ENCODE results near the gene C1orf226. TPM values are rescaled to one million over a fixed set of nuclear protein-coding genes. Genes with fewer than 3 reads are reported as not detected.

C1orf226 gene
- total RNA-seq, 3 donors from 2014 or later = 4.2 to 21.1 (median 13.8) TPM

DNA sequence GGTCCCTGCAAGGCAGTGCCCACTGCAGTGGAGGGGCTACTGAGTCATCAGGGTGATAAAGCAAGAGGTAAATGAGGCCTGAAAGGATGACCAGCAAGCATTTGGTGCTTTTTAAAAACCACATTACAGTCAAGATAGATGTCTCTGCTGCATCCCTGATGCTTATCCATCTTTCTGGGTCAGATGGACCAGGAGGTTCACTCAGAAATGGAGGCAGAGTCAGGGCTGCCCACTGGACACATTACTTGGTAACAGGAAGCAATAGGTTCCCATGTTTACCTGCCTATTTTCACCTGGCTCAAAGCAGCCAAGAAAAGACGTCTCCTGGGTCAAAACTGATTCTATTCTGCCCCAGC is 8.5 kb upstream of the C1orf226 start:
- Histone ChIP-seq H3K9me3 (no peaks in the 10 kb centered on the region), H3K27me3 (no peaks in the 10 kb centered on the region), H3K4me1 (no peaks in the 10 kb centered on the region), H3K36me3 (no peaks in the 10 kb centered on the region), H3K4me3 (no peak overlapping the region), H3K27ac (no peak overlapping the region)
- intact Hi-C loops (cut with DNase I; ENCODE audit: low total_unique reads) = no loop called here
- no peak for DNase-seq (ENCODE audit: low spot score in 2 of 2)
- no peak for TF ChIP-seq POLR2AphosphoS5 (IDR thresholded peaks at IDR 0.05)
- TF ChIP-seq POLR2A (IDR thresholded peaks at IDR 0.05) = no peak
- TF ChIP-seq, protein P1, sequence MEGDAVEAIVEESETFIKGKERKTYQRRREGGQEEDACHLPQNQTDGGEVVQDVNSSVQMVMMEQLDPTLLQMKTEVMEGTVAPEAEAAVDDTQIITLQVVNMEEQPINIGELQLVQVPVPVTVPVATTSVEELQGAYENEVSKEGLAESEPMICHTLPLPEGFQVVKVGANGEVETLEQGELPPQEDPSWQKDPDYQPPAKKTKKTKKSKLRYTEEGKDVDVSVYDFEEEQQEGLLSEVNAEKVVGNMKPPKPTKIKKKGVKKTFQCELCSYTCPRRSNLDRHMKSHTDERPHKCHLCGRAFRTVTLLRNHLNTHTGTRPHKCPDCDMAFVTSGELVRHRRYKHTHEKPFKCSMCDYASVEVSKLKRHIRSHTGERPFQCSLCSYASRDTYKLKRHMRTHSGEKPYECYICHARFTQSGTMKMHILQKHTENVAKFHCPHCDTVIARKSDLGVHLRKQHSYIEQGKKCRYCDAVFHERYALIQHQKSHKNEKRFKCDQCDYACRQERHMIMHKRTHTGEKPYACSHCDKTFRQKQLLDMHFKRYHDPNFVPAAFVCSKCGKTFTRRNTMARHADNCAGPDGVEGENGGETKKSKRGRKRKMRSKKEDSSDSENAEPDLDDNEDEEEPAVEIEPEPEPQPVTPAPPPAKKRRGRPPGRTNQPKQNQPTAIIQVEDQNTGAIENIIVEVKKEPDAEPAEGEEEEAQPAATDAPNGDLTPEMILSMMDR (IDR thresholded peaks at IDR 0.05) = no peak

GRCh38 chr1:162373541-162374260 is 7.8 kb upstream of the C1orf226 start:
- H3K27ac ChIP-seq = no peak overlapping the region
- H3K9me3 ChIP-seq = no peaks in the 10 kb centered on the region
- no peak for TF ChIP-seq POLR2A (IDR thresholded peaks at IDR 0.05)
- TF ChIP-seq, protein P1 (IDR thresholded peaks at IDR 0.05) = no peak
- TF ChIP-seq POLR2AphosphoS5 (IDR thresholded peaks at IDR 0.05) = no peak
- H3K27me3 ChIP-seq = no peaks in the 10 kb centered on the region
- H3K36me3 ChIP-seq = no peaks in the 10 kb centered on the region
- intact Hi-C loops (cut with DNase I; ENCODE audit: low total_unique reads) = no loop called here
- no peak overlapping the region for H3K4me3 ChIP-seq
- H3K4me1 ChIP-seq = no peaks in the 10 kb centered on the region
- peak in 1 of 2 donors; percentile 27 for DNase-seq (ENCODE audit: low spot score in 2 of 2)

DNA sequence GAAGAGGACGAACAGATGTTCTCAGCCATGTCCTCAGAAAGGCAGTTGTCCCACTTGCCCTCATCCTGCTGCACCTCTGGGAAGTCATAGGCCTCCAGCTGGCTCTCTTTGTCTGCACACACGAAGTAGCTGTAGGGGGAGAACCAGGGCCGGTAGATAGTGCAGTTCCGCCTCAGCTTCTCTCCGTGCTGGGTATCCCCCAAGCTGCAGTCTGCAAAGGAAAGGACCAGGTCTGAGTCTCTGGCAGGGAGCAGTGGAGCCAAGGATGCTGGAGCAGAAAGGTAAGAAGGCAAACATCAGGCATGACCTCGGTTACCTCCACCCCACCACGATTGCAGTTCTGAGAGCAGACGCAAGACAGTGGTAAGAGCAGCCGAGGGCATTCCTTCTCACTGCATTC is 7.1 kb upstream of the C1orf226 start:
- no peak overlapping the region for H3K27ac ChIP-seq

GRCh38 chr1:162375463-162375862 is 6.1 kb upstream of the C1orf226 start:
- intact Hi-C loops (cut with DNase I; ENCODE audit: low total_unique reads) = no loop called here
- Histone ChIP-seq H3K9me3 (no peaks in the 10 kb centered on the region), H3K27ac (no peak overlapping the region), H3K27me3 (no peaks in the 10 kb centered on the region), H3K4me1 (no peaks in the 10 kb centered on the region), H3K36me3 (no peaks in the 10 kb centered on the region), H3K4me3 (no peak overlapping the region)
- TF ChIP-seq, protein P1 (IDR thresholded peaks at IDR 0.05) = no peak
- no peak for TF ChIP-seq POLR2A (IDR thresholded peaks at IDR 0.05)
- no peak for TF ChIP-seq POLR2AphosphoS5 (IDR thresholded peaks at IDR 0.05)
- no peak for DNase-seq (ENCODE audit: low spot score in 2 of 2)

More for the DNA sequence above, 7.1 kb upstream of the C1orf226 start:
- intact Hi-C loops (cut with DNase I; ENCODE audit: low total_unique reads) = no loop called here
- H3K27me3 ChIP-seq = no peaks in the 10 kb centered on the region
- TF ChIP-seq, protein P1 (IDR thresholded peaks at IDR 0.05) = no peak
- no peak for TF ChIP-seq POLR2A (IDR thresholded peaks at IDR 0.05)
- no peak for TF ChIP-seq POLR2AphosphoS5 (IDR thresholded peaks at IDR 0.05)
- H3K4me3 ChIP-seq = no peak overlapping the region
- no peak for DNase-seq (ENCODE audit: low spot score in 2 of 2)
- no peaks in the 10 kb centered on the region for H3K9me3 ChIP-seq
- H3K36me3 ChIP-seq = no peaks in the 10 kb centered on the region
- H3K4me1 ChIP-seq = no peaks in the 10 kb centered on the region

DNA sequence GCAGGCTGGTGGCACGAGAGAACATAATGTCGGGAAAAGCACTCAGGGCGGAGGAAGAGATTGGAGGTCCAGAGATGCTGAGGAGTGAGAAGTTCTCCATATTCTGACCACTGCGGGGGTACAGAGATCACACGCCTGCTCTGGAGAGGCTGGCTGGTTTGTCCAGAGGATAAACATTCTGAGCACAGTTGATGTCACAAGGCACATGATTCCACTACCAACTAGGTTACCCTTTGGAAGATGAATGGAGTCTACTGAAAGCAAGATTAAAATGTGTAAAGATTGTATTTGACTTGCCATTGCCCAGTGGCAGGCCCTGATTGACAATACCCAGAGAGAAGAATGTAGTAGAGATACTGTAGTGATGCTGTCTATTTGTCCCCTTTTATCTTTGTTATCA is 4.8 kb upstream of the C1orf226 start, which contains the start of gene SPATA46:
Gene SPATA46 (minus strand): TSS at position 164 of the 400 bp plus-strand sequence. CDS start 64 bp downstream, at position 100.
- Histone ChIP-seq H3K36me3 (no peaks in the 10 kb centered on the region), H3K9me3 (no peaks in the 10 kb centered on the region), H3K27ac (no peak within 1 kb of the TSS), H3K27me3 (no peaks in the 10 kb centered on the region), H3K4me3 (no peak within 1 kb of the TSS), H3K4me1 (no peaks in the 10 kb centered on the region)
- TF ChIP-seq POLR2A (IDR thresholded peaks at IDR 0.05) = no peak
- TF ChIP-seq, protein P1 (IDR thresholded peaks at IDR 0.05) = no peak
- TF ChIP-seq POLR2AphosphoS5 (IDR thresholded peaks at IDR 0.05) = no peak
- DNase-seq (ENCODE audit: low spot score in 2 of 2) = no peak
- intact Hi-C loops (cut with DNase I; ENCODE audit: low total_unique reads) = no loop called here

Data from breast epithelium (tissue), 4 donors.